ENCODE results near the gene ECE1. TPM values are rescaled to one million over a fixed set of nuclear protein-coding genes. Genes with fewer than 3 reads are reported as not detected.

ECE1 gene
- total and polyA plus RNA-seq, 9 of the 15 experiments (the other 6 are each of a cell fraction or from before 2014, with no cell fraction given): 0.56 to 34.8 (median 11.0) TPM

DNA sequence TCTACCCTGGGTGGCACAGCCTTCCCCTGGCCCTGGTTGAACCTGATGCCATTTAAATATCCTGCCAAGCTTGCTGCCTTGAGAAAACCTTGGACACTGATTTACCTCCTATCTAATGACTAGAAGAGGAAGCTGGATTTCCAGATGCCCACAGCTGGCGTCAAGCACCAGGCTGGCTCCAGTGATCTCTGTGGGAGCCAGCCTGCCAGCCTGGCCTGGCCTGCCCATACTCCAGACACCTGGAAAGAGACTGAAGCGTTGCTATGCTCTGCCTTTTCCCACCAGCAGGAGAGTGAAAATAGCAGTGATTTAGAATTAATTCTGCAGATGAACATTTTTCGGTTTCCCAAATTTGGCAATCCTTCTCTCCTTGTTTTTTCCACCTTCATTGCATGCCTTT, 102.0 kb downstream of the ECE1 start:
- ChIA-PET POLR2A (interaction anchor here (2.5 kb wide), 1 partner anchor 10 kb away, joined by 10 read pairs; no protein-coding TSS in a partner anchor), CTCF (ENCODE audit: low intra/inter-chr PET ratio) (no interaction called here)
- H3K4me1 ChIP-seq (replicated peaks in 1 of 2; ENCODE audit: control insufficient read depth in 2 of 2, insufficient read depth in 2 of 2, low read length in 2 of 2): no peaks in the 10 kb centered on the region
- WGBS (ENCODE audit: insufficient coverage, low coverage, missing lambda C conversion rate): 12% methylated on average over 3 of the region's 3 CpGs
- H3K9ac ChIP-seq (ENCODE audit: insufficient read depth in 1 of 2, low read depth in 2 of 2, low read length in 2 of 2): no peak overlapping the region
- no peak for ATAC-seq
- H3K36me3 ChIP-seq (ENCODE audit: control insufficient read depth, insufficient read depth, low read length): no peaks in the 10 kb centered on the region
- H4K20me1 ChIP-seq (replicated peaks; ENCODE audit: control insufficient read depth, insufficient read depth, low read length): no peaks in the 10 kb centered on the region
- no peak overlapping the region for H3K4me3 ChIP-seq
- no peak overlapping the region for H3K4me2 ChIP-seq (ENCODE audit: insufficient read depth, low read length)
- H3K9me3 ChIP-seq (replicated peaks; ENCODE audit: control insufficient read depth, insufficient read depth, low read depth, low read length): no peaks in the 10 kb centered on the region
- H3K79me2 ChIP-seq (ENCODE audit: control insufficient read depth, insufficient read depth, low read length): no peaks in the 10 kb centered on the region
- DNase-seq (ENCODE audit: extremely low read depth in 1 of 4, low spot score in 3 of 4): no peak
- no peak overlapping the region for H2AFZ ChIP-seq (ENCODE audit: low read depth, low read length)
- intact Hi-C loops (cut with micrococcal nuclease): no loop called here
- TF ChIP-seq E2F3 (CRISPR knock-in tag; IDR thresholded peaks at IDR 0.05) (no peak), ELF2 (CRISPR knock-in tag; IDR thresholded peaks at IDR 0.05) (no peak), HDAC8 (tag; IDR thresholded peaks at IDR 0.05) (no peak), CBX5 (IDR thresholded peaks at IDR 0.05; ENCODE audit: borderline replicate concordance, low read depth) (no peak), ZNF224 (CRISPR knock-in tag; IDR thresholded peaks at IDR 0.05) (no peak), ZNF668 (CRISPR knock-in tag; IDR thresholded peaks at IDR 0.05) (no peak), GTF2E2 (tag; IDR thresholded peaks at IDR 0.05) (no peak), NR2C1 (IDR thresholded peaks at IDR 0.05) (no peak), NR2C1 (tag; IDR thresholded peaks at IDR 0.05) (no peak), EP400 (IDR thresholded peaks at IDR 0.05) (no peak), ETV5 (CRISPR knock-in tag; IDR thresholded peaks at IDR 0.05; ENCODE audit: low read depth) (no peak), ZNF444 (CRISPR knock-in tag; IDR thresholded peaks at IDR 0.05) (no peak), ZNF696 (CRISPR knock-in tag; conservative IDR thresholded peaks at IDR 0.05) (no peak), HNRNPK (IDR thresholded peaks at IDR 0.05; ENCODE audit: low read depth, low read length, poor library complexity, severe bottlenecking) (no peak), ZNF3 (CRISPR knock-in tag; IDR thresholded peaks at IDR 0.05) (no peak), HDAC3 (IDR thresholded peaks at IDR 0.05; ENCODE audit: borderline replicate concordance, partially characterized antibody) (no peak), ZNF232 (CRISPR knock-in tag; IDR thresholded peaks at IDR 0.05) (no peak), KDM5B (IDR thresholded peaks at IDR 0.05; ENCODE audit: insufficient replicate concordance, low read depth, low read length) (no peak), ZFPM2 (CRISPR knock-in tag; IDR thresholded peaks at IDR 0.05) (no peak)
- TF ChIP-seq, protein P1, sequence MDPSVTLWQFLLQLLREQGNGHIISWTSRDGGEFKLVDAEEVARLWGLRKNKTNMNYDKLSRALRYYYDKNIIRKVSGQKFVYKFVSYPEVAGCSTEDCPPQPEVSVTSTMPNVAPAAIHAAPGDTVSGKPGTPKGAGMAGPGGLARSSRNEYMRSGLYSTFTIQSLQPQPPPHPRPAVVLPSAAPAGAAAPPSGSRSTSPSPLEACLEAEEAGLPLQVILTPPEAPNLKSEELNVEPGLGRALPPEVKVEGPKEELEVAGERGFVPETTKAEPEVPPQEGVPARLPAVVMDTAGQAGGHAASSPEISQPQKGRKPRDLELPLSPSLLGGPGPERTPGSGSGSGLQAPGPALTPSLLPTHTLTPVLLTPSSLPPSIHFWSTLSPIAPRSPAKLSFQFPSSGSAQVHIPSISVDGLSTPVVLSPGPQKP (CRISPR knock-in tag; IDR thresholded peaks at IDR 0.05): no peak
- no peak overlapping the region for H3K27ac ChIP-seq (ENCODE audit: extremely low read depth, low read depth, low read length)
- BruUV-seq (replicated peaks): no TSS peak
- H3K9me1 ChIP-seq (ENCODE audit: control insufficient read depth, insufficient read depth, low read length): no peaks in the 10 kb centered on the region
- peaks cover 20 to 36% of the 10 kb centered on the region in 2 experiments for H3K27me3 ChIP-seq (ENCODE audit: control insufficient read depth in 2 of 2, insufficient read depth in 2 of 2, low read length in 2 of 2)
- in situ Hi-C loops (cut with MboI): no loop called here
- no peak for FAIRE-seq
